Stimulated activated CD4-positive, alpha-beta T cell treated with anti-CD3 and anti-CD28 coated beads, Interleukin-15, amount 100 ng/mL, for 24 hours (primary cell): ENCODE results near the gene RAB1B.
"Not testable (repeated sequence)": the region's sequence is repeated elsewhere in the genome, so short reads cannot be mapped to it uniquely, and the experiment has no call there.

Experiments used
- DNase-seq: peaks from one replicate; pipeline ENCODE4 v3.0.0-alpha.2; 2020

RAB1B gene

GRCh38 chr11:66310803-66311440 is 42.5 kb downstream of the RAB1B start:
- not testable (repeated sequence) for DNase-seq

GRCh38 chr11:66311470-66311964 is 43.1 kb downstream of the RAB1B start:
- DNase-seq, result no peak

- DNase-seq, result peak; percentile 96
These were observed 43.6 kb downstream of the RAB1B start for GRCh38 chr11:66311965-66312548.

- peak; percentile 94 for DNase-seq
These were observed 44.3 kb downstream of the RAB1B start for GRCh38 chr11:66312549-66313320.

- no peak for DNase-seq
These were observed 45.1 kb downstream of the RAB1B start for GRCh38 chr11:66313321-66314185.

GRCh38 chr11:66314186-66314501 is 45.7 kb downstream of the RAB1B start:
- DNase-seq, result no peak

- no peak for DNase-seq
These were observed 46.4 kb downstream of the RAB1B start for GRCh38 chr11:66314561-66315497.

GRCh38 chr11:66315498-66315885 is 47.1 kb downstream of the RAB1B start:
- no peak for DNase-seq

- DNase-seq, result no peak
These were observed 47.7 kb downstream of the RAB1B start for GRCh38 chr11:66315921-66316811.

- DNase-seq, result no peak
These were observed 48.4 kb downstream of the RAB1B start, which contains the start of gene CD248 for GRCh38 chr11:66316849-66317251. Gene CD248 (minus strand): TSS chr11:66317044. CDS start chr11:66317027, 17 bp downstream.

- DNase-seq, result peak; percentile 46
These were observed 48.9 kb downstream of the RAB1B start for GRCh38 chr11:66317322-66317722.

- DNase-seq, result peak; percentile 40
These were observed 49.5 kb downstream of the RAB1B start for GRCh38 chr11:66317723-66318599.

GRCh38 chr11:66318600-66318970 is 50.1 kb downstream of the RAB1B start:
- DNase-seq, result no peak

GRCh38 chr11:66320289-66320688 is 51.9 kb downstream of the RAB1B start:
- DNase-seq, result not testable (repeated sequence)

GRCh38 chr11:66320748-66321147 is 52.3 kb downstream of the RAB1B start:
- DNase-seq, result not testable (repeated sequence)

- no peak for DNase-seq
These were observed 53.2 kb downstream of the RAB1B start for GRCh38 chr11:66321606-66322005.

- DNase-seq, result no peak
These were observed 54.4 kb downstream of the RAB1B start for GRCh38 chr11:66322732-66323427.

- no peak for DNase-seq
These were observed 55.2 kb downstream of the RAB1B start for GRCh38 chr11:66323684-66324083.

GRCh38 chr11:66324664-66325063 is 56.2 kb downstream of the RAB1B start:
- DNase-seq, result no peak
